Measurements from ENCODE around the gene CCDC71L. TPM values are rescaled to one million over a fixed set of nuclear protein-coding genes. Genes with fewer than 3 reads are reported as not detected.

CCDC71L gene
- polyA plus RNA-seq, 3 donors = 2.9 to 5.1 (median 3.5) TPM

DNA sequence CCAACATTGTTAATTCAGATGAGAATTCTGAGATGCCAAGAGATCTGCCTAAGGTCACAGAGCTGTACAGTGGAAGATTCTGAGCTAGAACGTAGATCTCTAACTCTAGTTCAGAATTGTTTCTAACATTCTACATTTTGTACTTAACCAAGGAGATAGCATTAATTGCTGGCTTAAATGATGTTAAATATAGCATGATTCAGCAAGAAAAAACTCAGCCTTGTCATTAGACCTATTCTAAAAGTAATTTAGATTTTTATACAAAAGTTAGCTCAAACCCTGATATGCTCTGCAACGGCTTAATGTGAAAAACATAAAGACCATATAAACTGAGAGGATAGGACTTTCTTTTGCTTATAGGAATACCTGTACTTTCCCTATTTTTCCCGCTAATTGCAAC lies 3.4 kb upstream of the CCDC71L start:
- Histone ChIP-seq H2AFZ (ENCODE audit: insufficient read depth, low read depth, low read length, poor library complexity, severe bottlenecking) (no peak overlapping the region), H3K4me1 (ENCODE audit: control insufficient read depth in 1 of 2, insufficient read depth in 2 of 2, low read length in 2 of 2) (peaks cover 5 to 7% of the 10 kb centered on the region in 2 donors), H3K4me2 (replicated peaks; ENCODE audit: extremely low read depth, low read length, poor library complexity, severe bottlenecking) (no peak overlapping the region), H4K20me1 (ENCODE audit: insufficient read depth, low read length) (no peaks in the 10 kb centered on the region), H3K9ac (ENCODE audit: insufficient read depth, low read length, poor library complexity, severe bottlenecking) (no peak overlapping the region), H3K27ac (ENCODE audit: low read depth in 1 of 2, low read length in 2 of 2) (no peak overlapping the region), H3K4me3 (replicated peaks in 1 of 3; ENCODE audit: low read depth in 2 of 3, low read length in 3 of 3) (no peak overlapping the region), H3K36me3 (replicated peaks in 1 of 2; ENCODE audit: control insufficient read depth in 1 of 2, insufficient read depth in 2 of 2, low read length in 2 of 2) (no peaks in the 10 kb centered on the region), H3K27me3 (ENCODE audit: control insufficient read depth in 2 of 2, insufficient read depth in 2 of 2, low read length in 2 of 2) (no peaks in the 10 kb centered on the region), H3K9me3 (replicated peaks in 1 of 2; ENCODE audit: control insufficient read depth in 1 of 2, insufficient read depth in 1 of 2, low read length in 2 of 2) (no peaks in the 10 kb centered on the region), H3K79me2 (ENCODE audit: insufficient read depth, low read length) (no peaks in the 10 kb centered on the region)
- Mint-ChIP-seq H3K4me3 (no peak overlapping the region), H3K27me3 (ENCODE audit: low read depth in 3 of 3) (peaks cover 0 to 4% (median 0%) of the 10 kb centered on the region in 3 donors), H3K4me1 (peaks cover 8% of the 10 kb centered on the region), H3K9me3 (peaks cover 0 to 4% (median 2%) of the 10 kb centered on the region in 7 donors), H3K27ac (no peak overlapping the region), H3K36me3 (no peaks in the 10 kb centered on the region)
- intact Hi-C loops (cut with micrococcal nuclease) = loop anchor here in 1 of 2 donors (5.0 to 10.0 kb wide), 2 partner anchors 73 to 130 kb away; no protein-coding TSS in a partner anchor
- WGBS (ENCODE audit: insufficient coverage) = no CpG with 5 or more reads among the region's 3 CpGs
- no peak for DNase-seq
- TF ChIP-seq, protein P1, sequence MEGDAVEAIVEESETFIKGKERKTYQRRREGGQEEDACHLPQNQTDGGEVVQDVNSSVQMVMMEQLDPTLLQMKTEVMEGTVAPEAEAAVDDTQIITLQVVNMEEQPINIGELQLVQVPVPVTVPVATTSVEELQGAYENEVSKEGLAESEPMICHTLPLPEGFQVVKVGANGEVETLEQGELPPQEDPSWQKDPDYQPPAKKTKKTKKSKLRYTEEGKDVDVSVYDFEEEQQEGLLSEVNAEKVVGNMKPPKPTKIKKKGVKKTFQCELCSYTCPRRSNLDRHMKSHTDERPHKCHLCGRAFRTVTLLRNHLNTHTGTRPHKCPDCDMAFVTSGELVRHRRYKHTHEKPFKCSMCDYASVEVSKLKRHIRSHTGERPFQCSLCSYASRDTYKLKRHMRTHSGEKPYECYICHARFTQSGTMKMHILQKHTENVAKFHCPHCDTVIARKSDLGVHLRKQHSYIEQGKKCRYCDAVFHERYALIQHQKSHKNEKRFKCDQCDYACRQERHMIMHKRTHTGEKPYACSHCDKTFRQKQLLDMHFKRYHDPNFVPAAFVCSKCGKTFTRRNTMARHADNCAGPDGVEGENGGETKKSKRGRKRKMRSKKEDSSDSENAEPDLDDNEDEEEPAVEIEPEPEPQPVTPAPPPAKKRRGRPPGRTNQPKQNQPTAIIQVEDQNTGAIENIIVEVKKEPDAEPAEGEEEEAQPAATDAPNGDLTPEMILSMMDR (IDR thresholded peaks at IDR 0.05) = no peak

DNA sequence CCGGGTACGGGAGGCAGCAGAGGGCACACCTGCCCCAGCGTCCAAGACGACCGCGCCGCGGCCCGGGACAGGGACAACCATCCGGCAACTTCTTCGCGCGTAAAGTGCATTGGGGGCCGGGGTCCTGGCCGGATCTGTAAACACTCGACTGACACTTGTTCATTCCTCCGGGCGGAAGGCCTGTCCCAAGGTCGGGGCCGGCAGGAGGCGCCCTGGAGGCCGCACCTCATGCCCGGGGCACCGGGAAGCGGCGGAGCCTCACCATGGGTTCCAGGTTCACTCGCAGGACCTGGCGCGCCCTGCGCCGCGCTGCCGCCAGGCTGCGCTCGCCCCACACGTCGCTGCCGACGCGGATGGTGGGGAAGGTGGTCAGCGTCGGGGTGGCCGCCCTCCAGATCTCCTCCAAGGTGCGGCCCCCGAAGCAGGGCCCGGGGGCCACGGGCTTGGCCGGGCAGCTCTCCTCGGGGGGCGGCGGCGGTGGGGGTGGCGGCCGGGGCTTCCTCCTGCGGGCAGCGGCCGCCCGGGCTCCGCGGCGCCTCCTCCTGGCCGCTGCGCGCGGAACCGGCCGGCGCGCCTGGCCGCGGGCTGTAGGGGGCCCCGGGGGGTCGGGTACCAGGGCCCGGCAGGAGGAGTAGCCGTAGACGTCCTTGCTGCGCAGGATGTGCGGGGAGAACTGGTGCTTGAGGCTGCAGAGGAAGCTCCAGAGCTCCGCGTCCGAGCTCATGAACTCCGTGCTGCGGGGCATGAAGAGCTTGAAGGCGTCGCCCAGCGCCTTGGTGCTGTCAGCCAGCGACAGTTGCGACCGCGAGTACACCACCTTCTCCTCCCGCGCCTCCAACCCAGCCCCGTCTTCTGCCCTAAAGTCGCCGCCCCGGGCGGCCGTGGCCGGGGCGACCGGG lies 746 bp downstream of the CCDC71L start:
- H2AFZ ChIP-seq (ENCODE audit: insufficient read depth, low read depth, low read length, poor library complexity, severe bottlenecking) = peak overlapping the region; percentile 87
- H3K27ac ChIP-seq (ENCODE audit: low read depth in 1 of 2, low read length in 2 of 2) = peak overlapping the region; percentile 80 to 84
- Mint-ChIP-seq H3K9me3 (peaks cover 0 to 2% (median 0%) of the 10 kb centered on the region in 7 donors), H3K4me1 (peaks cover 23% of the 10 kb centered on the region), H3K36me3 (no peaks in the 10 kb centered on the region), H3K27me3 (ENCODE audit: low read depth in 3 of 3) (peaks cover 0 to 4% (median 0%) of the 10 kb centered on the region in 3 donors), H3K27ac (peak overlapping the region; percentile 13 to 95 (median 87)), H3K4me3 (peak overlapping the region; percentile 88 to 93)
- intact Hi-C loops (cut with micrococcal nuclease) = loop anchor here (1.0 to 10.0 kb wide), 6 partner anchors 76 to 483 kb away; partner anchors contain the start of gene PIK3CG (in 1 of the 2)
- H3K36me3 ChIP-seq (replicated peaks in 1 of 2; ENCODE audit: control insufficient read depth in 1 of 2, insufficient read depth in 2 of 2, low read length in 2 of 2) = no peaks in the 10 kb centered on the region
- WGBS (ENCODE audit: insufficient coverage) = under 1% methylated on average over 97 of the region's 101 CpGs
- H3K4me2 ChIP-seq (replicated peaks; ENCODE audit: extremely low read depth, low read length, poor library complexity, severe bottlenecking) = peak overlapping the region; percentile 77
- TF ChIP-seq, protein P1 (IDR thresholded peaks at IDR 0.05) = peak; percentile 93
- H3K4me3 ChIP-seq (replicated peaks in 1 of 3; ENCODE audit: low read depth in 2 of 3, low read length in 3 of 3) = peak overlapping the region; percentile 83 to 99 (median 83)
- H3K79me2 ChIP-seq (ENCODE audit: insufficient read depth, low read length) = no peaks in the 10 kb centered on the region
- no peaks in the 10 kb centered on the region for H4K20me1 ChIP-seq (ENCODE audit: insufficient read depth, low read length)
- peak overlapping the region; percentile 81 for H3K9ac ChIP-seq (ENCODE audit: insufficient read depth, low read length, poor library complexity, severe bottlenecking)
- peak; percentile 77 to 81 (median 78) for DNase-seq
- no peaks in the 10 kb centered on the region for H3K9me3 ChIP-seq (replicated peaks in 1 of 2; ENCODE audit: control insufficient read depth in 1 of 2, insufficient read depth in 1 of 2, low read length in 2 of 2)
- peaks cover 11 to 23% of the 10 kb centered on the region in 2 donors for H3K4me1 ChIP-seq (ENCODE audit: control insufficient read depth in 1 of 2, insufficient read depth in 2 of 2, low read length in 2 of 2)
- H3K27me3 ChIP-seq (ENCODE audit: control insufficient read depth in 2 of 2, insufficient read depth in 2 of 2, low read length in 2 of 2) = no peaks in the 10 kb centered on the region
